GM20431 (cell line): ENCODE data around the gene FIGNL1.

Experiments used
- in situ Hi-C: fragments of 300-500 bp; cut with MseI, MboI; formaldehyde crosslinking; loops from one replicate; pipeline ENCODE4 v1.15.0; 2020; ENCODE audit warnings: low sequenced_read_pairs; ENCODE audit not compliant: unreplicated experiment

The FIGNL1 gene

DNA sequence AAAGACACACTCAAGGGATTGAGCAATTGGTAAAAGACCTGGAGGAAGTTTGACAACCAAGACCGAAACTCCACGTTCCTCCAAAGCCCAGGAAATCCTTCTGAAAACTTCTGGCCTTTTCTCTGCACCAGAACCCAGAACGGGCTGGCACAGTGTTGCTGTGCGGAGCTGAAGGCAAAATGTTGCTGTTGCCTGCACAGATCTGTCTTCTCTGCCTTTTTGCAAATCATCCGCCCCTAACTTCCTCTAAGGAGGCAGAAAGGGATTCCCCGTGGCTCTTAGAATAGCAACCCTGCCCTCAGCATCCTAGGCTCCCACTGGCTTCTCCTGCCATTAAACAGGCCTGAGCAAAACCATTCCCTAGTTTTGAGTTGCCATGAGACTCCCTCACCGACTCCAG, 44.9 kb downstream of the FIGNL1 start:
- in situ Hi-C loops, result loop anchor here (25.0 kb wide), 1 partner anchor 193 kb away; no protein-coding TSS in a partner anchor

- in situ Hi-C loops, result loop anchor here (25.0 kb wide), 1 partner anchor 192 kb away; no protein-coding TSS in a partner anchor
Measured at GRCh38 chr7:50404392-50404791, 45.8 kb downstream of the FIGNL1 start.

DNA sequence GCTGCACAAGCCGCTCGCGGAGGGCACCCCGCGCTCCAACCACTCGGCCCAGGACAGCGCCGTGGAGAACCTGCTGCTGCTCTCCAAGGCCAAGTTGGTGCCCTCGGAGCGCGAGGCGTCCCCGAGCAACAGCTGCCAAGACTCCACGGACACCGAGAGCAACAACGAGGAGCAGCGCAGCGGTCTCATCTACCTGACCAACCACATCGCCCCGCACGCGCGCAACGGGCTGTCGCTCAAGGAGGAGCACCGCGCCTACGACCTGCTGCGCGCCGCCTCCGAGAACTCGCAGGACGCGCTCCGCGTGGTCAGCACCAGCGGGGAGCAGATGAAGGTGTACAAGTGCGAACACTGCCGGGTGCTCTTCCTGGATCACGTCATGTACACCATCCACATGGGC, 50.0 kb downstream of the FIGNL1 start:
- in situ Hi-C loops, result loop anchor here (25.0 kb wide), 1 partner anchor 188 kb away; no protein-coding TSS in a partner anchor

GRCh38 chr7:50399635-50400034, 50.5 kb downstream of the FIGNL1 start:
- in situ Hi-C loops, result loop anchor here (25.0 kb wide), 1 partner anchor 187 kb away; no protein-coding TSS in a partner anchor

DNA sequence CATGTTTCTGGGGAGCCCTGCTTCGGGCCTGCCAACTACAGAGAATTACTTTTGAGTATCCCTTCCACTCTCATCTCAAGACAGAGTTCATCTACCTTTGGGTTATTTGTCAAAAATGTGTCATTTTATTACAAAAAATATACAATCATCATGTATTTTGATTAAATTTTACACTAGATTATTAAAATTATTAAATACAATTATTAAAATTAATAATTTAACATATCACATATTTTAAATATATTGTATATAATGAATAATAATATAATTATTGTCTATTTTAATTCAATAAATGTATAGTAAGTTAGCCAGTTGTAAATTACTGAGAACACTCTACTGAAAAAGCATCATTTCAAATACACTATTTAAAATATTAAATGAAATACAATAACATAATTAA, 50.9 kb downstream of the FIGNL1 start:
- in situ Hi-C loops, result no loop called here

GRCh38 chr7:50397971-50398324, 52.2 kb downstream of the FIGNL1 start:
- in situ Hi-C loops, result no loop called here

GRCh38 chr7:50397320-50397970, 52.7 kb downstream of the FIGNL1 start:
- in situ Hi-C loops, result no loop called here

GRCh38 chr7:50396856-50397255, 53.3 kb downstream of the FIGNL1 start:
- in situ Hi-C loops, result no loop called here

DNA sequence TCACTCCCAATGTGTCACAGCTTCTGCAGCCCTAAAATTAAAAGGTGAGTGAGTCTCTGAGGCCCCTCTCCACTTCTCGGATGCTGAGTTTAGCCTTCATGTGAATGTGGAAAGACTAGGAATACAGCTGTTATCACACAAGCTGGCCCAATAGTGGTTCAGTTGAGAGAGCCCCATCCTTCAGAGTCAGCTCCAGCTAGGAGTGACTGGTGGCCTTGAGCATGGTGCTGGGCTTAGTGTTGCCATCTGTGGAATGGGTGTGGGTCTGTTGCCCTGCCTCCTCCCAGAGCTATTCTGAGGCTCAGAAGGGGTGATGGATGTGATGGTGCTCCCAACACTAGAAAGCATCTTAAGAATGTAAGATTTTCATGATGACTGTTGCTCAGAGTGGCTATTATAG, 55.8 kb downstream of the FIGNL1 start:
- in situ Hi-C loops, result no loop called here
